Colonic mucosa (tissue), 4 donors: ENCODE results near the gene EEA1. TPM values are rescaled to one million over a fixed set of nuclear protein-coding genes. Genes with fewer than 3 reads are reported as not detected.

Experiments
- DNase-seq: peaks from one replicate; pipeline ENCODE4 v3.0.0-alpha.2; 2020
- H3K27ac ChIP-seq: fragments of 200-600 bp; one replicate; pipeline ENCODE4 v1.8.0; 2021
- H3K27me3 ChIP-seq: fragments of 200-600 bp; one replicate; pipeline ENCODE4 v1.8.0; 2021
- H3K36me3 ChIP-seq: fragments of 200-600 bp; one replicate; pipeline ENCODE4 v1.8.0; 2021
- H3K4me1 ChIP-seq: fragments of 200-600 bp; one replicate; pipeline ENCODE4 v1.8.0; 2021; ENCODE audit warnings: mild to moderate bottlenecking
- H3K4me3 ChIP-seq: fragments of 200-600 bp; one replicate; pipeline ENCODE4 v1.8.0; 2021
- H3K9ac ChIP-seq, 2 donors: one replicate each; pipeline ENCODE4 v1.7.0; 2013; ENCODE audit warnings: control low read depth in 2 of 2, low read depth in 2 of 2, low read length in 2 of 2
- H3K9me3 ChIP-seq: fragments of 200-600 bp; one replicate; pipeline ENCODE4 v1.8.0; 2021
- intact Hi-C: fragments of 100-400 bp; cut with DNase I; formaldehyde crosslinking; loops from one replicate; pipeline ENCODE4 v1.14.1; 2022
- total RNA-seq, 2 donors: library from RNA; stranded (reverse); fragmentation: NEBNext Ultra II Directional in 1 of 2; extraction: Animal tissue kit (Norgen Biotek cat#: 25700) in 1 of 2; gene quantifications; one replicate each; pipeline ENCODE4 v1.2.1, GENCODE V29; 2021
- TF ChIP-seq, protein P1 (sequence below): fragments of 200-600 bp; IDR thresholded peaks from one replicate; pipeline ENCODE4 v1.8.0; 2022; ENCODE audit warnings: antibody characterized with exemption, mild to moderate bottlenecking
- donor health status: healthy.
- donor health status: DM: no; HTN: no; CAD: no.
- donor health status: DM: no; HTN: no; CAD: no.

Gene EEA1
- total RNA-seq, 2 donors from 2014 or later, result 23.0 to 38.7 TPM

DNA sequence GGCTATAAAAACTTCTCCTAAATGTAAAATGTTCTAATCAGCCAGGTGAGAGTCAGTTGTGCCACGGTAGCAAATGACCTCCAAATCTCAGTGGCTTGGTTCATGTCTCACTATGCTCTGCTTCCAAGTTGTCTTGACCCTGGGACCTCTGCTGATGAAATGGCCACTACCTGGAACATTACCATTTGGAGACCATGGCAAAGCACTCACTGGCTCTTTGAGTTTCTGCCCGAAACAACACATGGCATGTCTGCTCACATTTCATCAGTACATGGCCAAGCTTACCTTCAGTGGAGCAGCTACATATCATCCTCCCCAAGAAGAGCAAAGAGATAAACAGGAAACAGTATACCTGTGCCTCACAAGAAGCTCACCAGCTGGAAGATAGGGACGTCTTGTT lies 186.1 kb downstream of the EEA1 start:
- Histone ChIP-seq H3K4me1 (no peaks in the 10 kb centered on the region), H3K9me3 (no peaks in the 10 kb centered on the region), H3K4me3 (no peak overlapping the region), H3K9ac (no peak overlapping the region), H3K27ac (no peak overlapping the region), H3K27me3 (no peaks in the 10 kb centered on the region), H3K36me3 (no peaks in the 10 kb centered on the region)
- intact Hi-C loops, result no loop called here
- no peak for DNase-seq
- TF ChIP-seq, protein P1, sequence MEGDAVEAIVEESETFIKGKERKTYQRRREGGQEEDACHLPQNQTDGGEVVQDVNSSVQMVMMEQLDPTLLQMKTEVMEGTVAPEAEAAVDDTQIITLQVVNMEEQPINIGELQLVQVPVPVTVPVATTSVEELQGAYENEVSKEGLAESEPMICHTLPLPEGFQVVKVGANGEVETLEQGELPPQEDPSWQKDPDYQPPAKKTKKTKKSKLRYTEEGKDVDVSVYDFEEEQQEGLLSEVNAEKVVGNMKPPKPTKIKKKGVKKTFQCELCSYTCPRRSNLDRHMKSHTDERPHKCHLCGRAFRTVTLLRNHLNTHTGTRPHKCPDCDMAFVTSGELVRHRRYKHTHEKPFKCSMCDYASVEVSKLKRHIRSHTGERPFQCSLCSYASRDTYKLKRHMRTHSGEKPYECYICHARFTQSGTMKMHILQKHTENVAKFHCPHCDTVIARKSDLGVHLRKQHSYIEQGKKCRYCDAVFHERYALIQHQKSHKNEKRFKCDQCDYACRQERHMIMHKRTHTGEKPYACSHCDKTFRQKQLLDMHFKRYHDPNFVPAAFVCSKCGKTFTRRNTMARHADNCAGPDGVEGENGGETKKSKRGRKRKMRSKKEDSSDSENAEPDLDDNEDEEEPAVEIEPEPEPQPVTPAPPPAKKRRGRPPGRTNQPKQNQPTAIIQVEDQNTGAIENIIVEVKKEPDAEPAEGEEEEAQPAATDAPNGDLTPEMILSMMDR, result no peak

DNA sequence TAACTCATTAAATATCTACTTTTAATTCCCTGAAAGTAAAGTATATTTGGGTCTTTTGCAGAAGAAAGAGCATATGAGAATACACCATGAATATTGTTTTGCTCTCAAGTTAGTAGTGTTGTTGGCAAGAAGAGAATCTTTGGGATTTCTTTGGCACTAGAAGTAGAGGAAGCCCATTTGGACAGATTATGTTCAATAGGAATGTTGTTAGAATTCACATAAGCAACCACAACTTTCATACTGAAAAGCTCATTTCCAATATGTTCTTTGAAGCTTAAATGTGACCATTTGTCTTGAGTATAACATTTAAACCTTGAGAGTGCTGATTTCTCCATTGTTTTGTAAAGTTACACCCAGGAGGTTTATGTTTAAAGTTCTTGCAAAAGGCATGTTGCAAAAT lies 188.7 kb downstream of the EEA1 start:
- DNase-seq, result no peak
- H3K36me3 ChIP-seq, result no peaks in the 10 kb centered on the region
- H3K9ac ChIP-seq, result no peak overlapping the region
- H3K27ac ChIP-seq, result no peak overlapping the region
- H3K27me3 ChIP-seq, result no peaks in the 10 kb centered on the region
- no peaks in the 10 kb centered on the region for H3K9me3 ChIP-seq
- intact Hi-C loops, result no loop called here
- no peaks in the 10 kb centered on the region for H3K4me1 ChIP-seq
- no peak overlapping the region for H3K4me3 ChIP-seq
- TF ChIP-seq, protein P1, result no peak

DNA sequence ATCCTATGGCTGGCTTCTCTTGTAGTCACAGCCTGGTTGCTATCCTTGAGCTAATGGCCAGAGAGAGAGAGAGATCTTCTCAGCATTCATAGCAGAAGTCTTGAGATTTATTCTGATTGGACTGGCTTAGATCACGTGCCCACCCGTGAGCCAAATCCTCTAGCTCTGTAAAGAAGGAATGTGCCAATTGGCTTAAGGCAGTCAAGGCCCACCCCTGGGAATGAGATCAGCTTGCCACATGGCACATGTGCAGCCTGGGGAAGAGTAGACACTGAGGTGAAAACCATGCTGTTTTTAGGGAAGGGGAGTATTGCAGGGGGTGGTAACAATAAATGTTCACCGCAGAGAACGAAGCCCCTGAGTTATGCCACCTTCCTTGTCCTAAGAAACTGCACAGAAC lies 190.0 kb downstream of the EEA1 start:
- Histone ChIP-seq H3K27me3 (no peaks in the 10 kb centered on the region), H3K36me3 (no peaks in the 10 kb centered on the region), H3K9ac (no peak overlapping the region), H3K4me3 (no peak overlapping the region), H3K9me3 (no peaks in the 10 kb centered on the region), H3K27ac (no peak overlapping the region), H3K4me1 (no peaks in the 10 kb centered on the region)
- intact Hi-C loops, result no loop called here
- DNase-seq, result no peak
- TF ChIP-seq, protein P1, result no peak

DNA sequence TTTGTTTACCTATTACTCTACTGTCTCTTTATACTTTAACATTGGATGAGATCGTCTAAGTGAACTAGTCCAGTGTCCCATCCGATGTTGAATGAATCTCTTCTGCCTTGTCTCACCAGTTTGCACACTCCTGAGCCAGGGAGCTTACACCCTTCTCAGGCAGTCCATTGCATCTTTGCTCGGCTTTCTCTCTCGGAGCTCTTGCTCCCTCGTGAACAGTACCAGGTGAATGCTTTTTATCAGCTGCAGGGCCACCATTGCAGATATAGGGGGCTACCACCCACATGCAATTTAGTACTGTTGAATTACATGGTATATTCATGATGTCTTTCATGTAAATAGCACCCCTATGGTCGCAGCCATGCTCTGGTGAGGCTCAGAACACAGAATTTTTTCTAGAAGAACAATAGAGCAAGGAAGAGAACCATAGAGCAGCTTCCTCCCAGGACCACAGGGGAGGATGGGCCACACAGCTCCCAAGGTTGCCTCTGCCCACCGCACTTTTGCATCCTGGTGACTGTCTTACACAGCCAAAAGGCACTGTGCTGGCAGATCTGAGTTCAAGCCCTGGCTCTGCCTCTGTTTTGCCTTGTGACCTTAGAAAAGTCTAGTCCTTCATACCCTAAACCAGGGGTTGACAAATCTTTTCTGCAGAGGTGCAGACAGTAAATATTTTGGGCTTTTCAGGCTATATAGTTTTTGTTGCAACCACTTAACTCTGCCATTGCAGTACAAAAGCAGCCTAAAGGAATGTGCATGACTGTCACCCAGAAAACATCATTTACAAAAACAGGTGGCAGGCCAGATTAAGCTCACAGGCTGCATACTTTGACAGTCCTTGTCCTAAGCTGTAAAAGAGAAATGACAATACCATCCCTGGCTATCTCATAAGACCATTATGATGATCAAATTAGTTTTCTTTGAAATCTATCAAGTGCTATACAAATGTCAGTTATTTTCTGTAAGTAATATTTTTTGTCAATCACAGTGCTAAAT lies 190.9 kb downstream of the EEA1 start:
- no peak for DNase-seq
- intact Hi-C loops, result no loop called here
- no peak overlapping the region for H3K9ac ChIP-seq

DNA sequence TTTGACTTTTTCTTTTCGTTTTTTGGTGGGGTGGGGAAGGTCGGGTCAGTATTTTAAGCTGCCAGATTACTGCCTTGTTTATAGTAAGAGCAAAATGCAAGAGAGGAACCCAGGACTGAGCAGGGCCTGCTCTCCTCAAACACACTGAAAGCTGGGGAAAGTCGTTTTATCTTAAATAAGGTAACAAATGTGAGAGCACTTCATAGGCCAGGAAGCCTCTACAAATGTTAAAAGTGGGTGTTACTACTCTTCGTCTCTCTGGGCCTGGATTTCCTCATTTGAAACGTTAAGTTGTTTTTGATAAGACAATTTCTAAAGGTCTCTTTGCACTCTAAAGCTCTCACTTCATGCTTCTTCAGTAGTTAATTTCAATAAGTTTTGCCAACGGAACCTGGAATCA lies 192.5 kb downstream of the EEA1 start:
- Histone ChIP-seq H3K9me3 (no peaks in the 10 kb centered on the region), H3K36me3 (no peaks in the 10 kb centered on the region), H3K27ac (no peak overlapping the region), H3K4me3 (no peak overlapping the region), H3K4me1 (no peaks in the 10 kb centered on the region), H3K27me3 (no peaks in the 10 kb centered on the region), H3K9ac (no peak overlapping the region)
- no peak for DNase-seq
- TF ChIP-seq, protein P1, result no peak
- intact Hi-C loops, result no loop called here

More for the DNA sequence above, 190.9 kb downstream of the EEA1 start:
- Histone ChIP-seq H3K27ac (no peak overlapping the region), H3K4me1 (no peaks in the 10 kb centered on the region), H3K27me3 (no peaks in the 10 kb centered on the region), H3K9me3 (no peaks in the 10 kb centered on the region), H3K4me3 (no peak overlapping the region), H3K36me3 (no peaks in the 10 kb centered on the region)
- TF ChIP-seq, protein P1, result no peak
